Superior temporal gyrus (tissue), 1 donor: ENCODE data around the gene NRSN2.
A peak's percentile ranks its signal among the peaks of the same experiment; 100 is the strongest.
"Not testable (repeated sequence)": the region's sequence is repeated elsewhere in the genome, so short reads cannot be mapped to it uniquely, and the experiment has no call there.

Experiments
- DNase-seq: peaks from one replicate; pipeline ENCODE4 v3.0.0-alpha.2; 2016; ENCODE audit errors: extremely low spot score

The NRSN2 gene

GRCh38 chr20:325045-325888, 21.6 kb upstream of the NRSN2 start, which contains the start of gene SOX12:
TSS of gene SOX12 (plus strand) at chr20:325552. CDS start at chr20:325925, 373 bp downstream.
- DNase-seq = peak; percentile 95

- peak; percentile 51 for DNase-seq
Measured at GRCh38 chr20:325889-326644, 20.8 kb upstream of the NRSN2 start.

- no peak for DNase-seq
Measured at GRCh38 chr20:326645-327185, 20.2 kb upstream of the NRSN2 start.

GRCh38 chr20:327186-328026, 19.5 kb upstream of the NRSN2 start:
- DNase-seq = peak; percentile 84

GRCh38 chr20:328027-328974, 18.6 kb upstream of the NRSN2 start:
- no peak for DNase-seq

GRCh38 chr20:328975-329695, 17.8 kb upstream of the NRSN2 start:
- no peak for DNase-seq

GRCh38 chr20:329851-330232, 17.1 kb upstream of the NRSN2 start:
- DNase-seq = no peak

GRCh38 chr20:330233-331149, 16.4 kb upstream of the NRSN2 start:
- DNase-seq = peak; percentile 83

- DNase-seq = no peak
Measured at GRCh38 chr20:334578-334977, 12.3 kb upstream of the NRSN2 start.

- DNase-seq = not testable (repeated sequence)
Measured at GRCh38 chr20:336040-336439, 10.9 kb upstream of the NRSN2 start.

- no peak for DNase-seq
Measured at GRCh38 chr20:341682-342081, 5.2 kb upstream of the NRSN2 start.

GRCh38 chr20:343107-343506, 3.8 kb upstream of the NRSN2 start:
- no peak for DNase-seq

- no peak for DNase-seq
Measured at GRCh38 chr20:346033-346639, 775 bp upstream of the NRSN2 start.

- DNase-seq = no peak
Measured at GRCh38 chr20:347317-347639, 367 bp downstream of the NRSN2 start.

GRCh38 chr20:347640-348484, 951 bp downstream of the NRSN2 start:
- peak; percentile 85 for DNase-seq

- no peak for DNase-seq
Measured at GRCh38 chr20:348972-349841, 2.3 kb downstream of the NRSN2 start.

GRCh38 chr20:353166-353565, 6.3 kb downstream of the NRSN2 start:
- no peak for DNase-seq
